Measurements from ENCODE around the gene GP1BA. TPM values are rescaled to one million over a fixed set of nuclear protein-coding genes. Genes with fewer than 3 reads are reported as not detected.

Gene GP1BA
- total RNA-seq, 2 donors from 2014 or later, result not detected

GRCh38 chr17:4892499-4893221, 39.4 kb upstream of the GP1BA start:
- Histone ChIP-seq H3K36me3 (peaks cover 78% of the 10 kb centered on the region), H3K9me3 (no peaks in the 10 kb centered on the region), H3K4me3 (no peak overlapping the region), H3K27ac (no peak overlapping the region), H3K27me3 (no peaks in the 10 kb centered on the region), H3K4me1 (no peaks in the 10 kb centered on the region)
- no peak for DNase-seq (ENCODE audit: low spot score)
- TF ChIP-seq CTCF (IDR thresholded peaks at IDR 0.05), result no peak

GRCh38 chr17:4893272-4893671, 38.8 kb upstream of the GP1BA start:
- H3K27me3 ChIP-seq, result no peaks in the 10 kb centered on the region
- H3K27ac ChIP-seq, result no peak overlapping the region
- H3K9me3 ChIP-seq, result no peaks in the 10 kb centered on the region
- no peak for TF ChIP-seq CTCF (IDR thresholded peaks at IDR 0.05)
- peaks cover 72% of the 10 kb centered on the region for H3K36me3 ChIP-seq
- H3K4me3 ChIP-seq, result no peak overlapping the region
- H3K4me1 ChIP-seq, result peaks cover 0 to 2% of the 10 kb centered on the region in 2 donors
- DNase-seq (ENCODE audit: low spot score), result no peak

- Histone ChIP-seq H3K4me1 (peaks cover 0 to 9% of the 10 kb centered on the region in 2 donors), H3K9me3 (no peaks in the 10 kb centered on the region), H3K27ac (no peak overlapping the region), H3K27me3 (no peaks in the 10 kb centered on the region), H3K36me3 (peaks cover 71% of the 10 kb centered on the region), H3K4me3 (no peak overlapping the region)
- no peak for TF ChIP-seq CTCF (IDR thresholded peaks at IDR 0.05)
- DNase-seq (ENCODE audit: low spot score), result no peak
These were observed 38.1 kb upstream of the GP1BA start for GRCh38 chr17:4893721-4894560.

GRCh38 chr17:4895121-4895520, 37.0 kb upstream of the GP1BA start:
- no peaks in the 10 kb centered on the region for H3K9me3 ChIP-seq
- no peak overlapping the region for H3K4me3 ChIP-seq
- peaks cover 67% of the 10 kb centered on the region for H3K36me3 ChIP-seq
- H3K27ac ChIP-seq, result no peak overlapping the region
- H3K27me3 ChIP-seq, result no peaks in the 10 kb centered on the region
- TF ChIP-seq CTCF (IDR thresholded peaks at IDR 0.05), result no peak
- peaks cover 0 to 19% of the 10 kb centered on the region in 2 donors for H3K4me1 ChIP-seq
- no peak for DNase-seq (ENCODE audit: low spot score)

- Histone ChIP-seq H3K36me3 (peaks cover 63% of the 10 kb centered on the region), H3K4me3 (no peak overlapping the region), H3K4me1 (peaks cover 0 to 26% of the 10 kb centered on the region in 2 donors), H3K27me3 (no peaks in the 10 kb centered on the region), H3K27ac (no peak overlapping the region), H3K9me3 (no peaks in the 10 kb centered on the region)
- DNase-seq (ENCODE audit: low spot score), result no peak
- TF ChIP-seq CTCF (IDR thresholded peaks at IDR 0.05), result no peak
These were observed 36.3 kb upstream of the GP1BA start for GRCh38 chr17:4895657-4896331.

Data from right atrium auricular region (tissue), 2 donors.